OCI-LY3 (cell line): Measurements from ENCODE around the gene PIK3R2.

ENCODE experiments used
- H2AFZ ChIP-seq: fragments of 200-600, 300-600 bp; shearing (Covaris generic); 2 replicates; pipeline ENCODE4 v1.6.0; 2014; ENCODE audit warnings: antibody characterized with exemption, low read depth, low read length
- H3K27ac ChIP-seq: fragments of 200-600, 300-600 bp; sonication (generic); 2 replicates; pipeline ENCODE4 v1.5.1; 2014; ENCODE audit warnings: mild to moderate bottlenecking, low read length, moderate library complexity, mixed read lengths
- H3K27me3 ChIP-seq: fragments of 200-600, 300-600 bp; sonication (generic); 2 replicates; pipeline ENCODE4 v1.6.1; 2014; ENCODE audit warnings: low read depth, low read length, mixed read lengths
- H3K36me3 ChIP-seq: fragments of 200-600, 300-600 bp; sonication (generic); replicated peaks from 2 replicates; pipeline ENCODE3; 2014; ENCODE audit warnings: low read depth, low read length, mixed read lengths
- H3K4me1 ChIP-seq: fragments of 300-600, 200-600 bp; sonication (generic); 2 replicates; pipeline ENCODE4 v1.6.1; 2014; ENCODE audit warnings: low read length, mixed read lengths
- H3K4me2 ChIP-seq: fragments of 200-600, 300-600 bp; sonication (generic); 2 replicates; pipeline ENCODE4 v1.6.1; 2014; ENCODE audit warnings: low read length, mixed read lengths
- H3K4me3 ChIP-seq: fragments of 300-600, 200-600 bp; sonication (generic); 2 replicates; pipeline ENCODE4 v1.5.1; 2014; ENCODE audit warnings: antibody characterized with exemption, mild to moderate bottlenecking, low read length, moderate library complexity
- H3K79me2 ChIP-seq: fragments of 300-600, 200-600 bp; shearing (Covaris generic); 2 replicates; pipeline ENCODE4 v1.6.1; 2014; ENCODE audit warnings: mild to moderate bottlenecking, low read length, mixed read lengths
- H3K9ac ChIP-seq: fragments of 300-600, 200-600 bp; shearing (Covaris generic); 2 replicates; pipeline ENCODE4 v1.6.0; 2014; ENCODE audit warnings: mild to moderate bottlenecking, low read length, moderate library complexity
- H3K9me3 ChIP-seq: fragments of 200-600, 300-600 bp; shearing (Covaris generic); 2 replicates; pipeline ENCODE4 v1.6.1; 2014; ENCODE audit warnings: low read length, mixed read lengths; ENCODE audit not compliant: insufficient read depth
- H4K20me1 ChIP-seq: fragments of 200-600, 300-600 bp; sonication (generic); 2 replicates; pipeline ENCODE4 v1.6.1; 2016; ENCODE audit warnings: low read length, mixed read lengths; ENCODE audit not compliant: insufficient read depth
- EZH2phosphoT487 ChIP-seq: fragments of 200-600 bp; shearing (Covaris generic); IDR thresholded peaks from 2 replicates; pipeline ENCODE4 v1.6.1; 2018; ENCODE audit warnings: antibody characterized with exemption, mixed run types, low read depth
- TF ChIP-seq, protein P1 (sequence below): fragments of 200-600, 300-600 bp; sonication (generic); IDR thresholded peaks from 2 replicates; pipeline ENCODE4 v1.5.1; 2014; ENCODE audit warnings: antibody characterized with exemption, low read length, low read depth

PIK3R2 gene

DNA sequence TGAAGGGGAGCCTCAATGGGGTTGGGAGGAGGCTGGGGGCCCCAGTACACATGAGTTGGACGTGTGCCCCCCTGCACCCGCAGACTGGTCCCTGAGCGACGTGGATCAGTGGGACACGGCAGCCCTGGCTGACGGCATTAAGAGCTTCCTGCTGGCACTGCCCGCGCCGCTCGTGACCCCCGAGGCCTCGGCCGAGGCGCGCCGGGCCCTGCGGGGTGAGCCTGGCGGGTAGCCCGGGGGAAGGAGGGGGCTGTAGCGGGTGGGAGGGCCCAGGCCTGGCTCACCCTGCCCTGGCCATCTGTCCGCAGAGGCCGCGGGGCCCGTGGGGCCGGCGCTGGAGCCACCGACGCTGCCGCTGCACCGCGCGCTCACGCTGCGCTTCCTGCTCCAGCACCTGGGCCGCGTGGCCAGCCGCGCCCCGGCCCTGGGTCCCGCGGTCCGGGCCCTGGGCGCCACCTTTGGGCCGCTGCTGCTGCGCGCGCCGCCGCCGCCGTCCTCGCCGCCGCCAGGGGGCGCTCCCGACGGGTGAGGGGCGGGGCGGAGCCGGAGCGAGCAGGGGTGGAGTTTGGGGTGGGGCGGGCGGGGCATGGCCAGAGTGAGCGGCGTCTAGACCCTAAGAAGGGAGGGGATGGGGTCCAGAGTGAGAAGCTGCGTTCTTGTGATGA, 8.1 kb downstream of the PIK3R2 start:
- Histone ChIP-seq H3K4me3 (peak overlapping the region; percentile 78), H3K79me2 (no peaks in the 10 kb centered on the region), H3K9me3 (no peaks in the 10 kb centered on the region), H4K20me1 (no peaks in the 10 kb centered on the region), H3K4me2 (peak overlapping the region; percentile 94), H3K27me3 (no peaks in the 10 kb centered on the region), H2AFZ (0 out of 2 replicates have a peak overlapping the region, but pooled peaks have one; percentile 10), H3K27ac (peak overlapping the region; percentile 31), H3K9ac (peak overlapping the region; percentile 82), H3K36me3 (peaks cover 25% of the 10 kb centered on the region), H3K4me1 (peaks cover 10% of the 10 kb centered on the region)
- no peak for TF ChIP-seq EZH2phosphoT487
- TF ChIP-seq, protein P1, sequence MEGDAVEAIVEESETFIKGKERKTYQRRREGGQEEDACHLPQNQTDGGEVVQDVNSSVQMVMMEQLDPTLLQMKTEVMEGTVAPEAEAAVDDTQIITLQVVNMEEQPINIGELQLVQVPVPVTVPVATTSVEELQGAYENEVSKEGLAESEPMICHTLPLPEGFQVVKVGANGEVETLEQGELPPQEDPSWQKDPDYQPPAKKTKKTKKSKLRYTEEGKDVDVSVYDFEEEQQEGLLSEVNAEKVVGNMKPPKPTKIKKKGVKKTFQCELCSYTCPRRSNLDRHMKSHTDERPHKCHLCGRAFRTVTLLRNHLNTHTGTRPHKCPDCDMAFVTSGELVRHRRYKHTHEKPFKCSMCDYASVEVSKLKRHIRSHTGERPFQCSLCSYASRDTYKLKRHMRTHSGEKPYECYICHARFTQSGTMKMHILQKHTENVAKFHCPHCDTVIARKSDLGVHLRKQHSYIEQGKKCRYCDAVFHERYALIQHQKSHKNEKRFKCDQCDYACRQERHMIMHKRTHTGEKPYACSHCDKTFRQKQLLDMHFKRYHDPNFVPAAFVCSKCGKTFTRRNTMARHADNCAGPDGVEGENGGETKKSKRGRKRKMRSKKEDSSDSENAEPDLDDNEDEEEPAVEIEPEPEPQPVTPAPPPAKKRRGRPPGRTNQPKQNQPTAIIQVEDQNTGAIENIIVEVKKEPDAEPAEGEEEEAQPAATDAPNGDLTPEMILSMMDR, result peak; percentile 41

DNA sequence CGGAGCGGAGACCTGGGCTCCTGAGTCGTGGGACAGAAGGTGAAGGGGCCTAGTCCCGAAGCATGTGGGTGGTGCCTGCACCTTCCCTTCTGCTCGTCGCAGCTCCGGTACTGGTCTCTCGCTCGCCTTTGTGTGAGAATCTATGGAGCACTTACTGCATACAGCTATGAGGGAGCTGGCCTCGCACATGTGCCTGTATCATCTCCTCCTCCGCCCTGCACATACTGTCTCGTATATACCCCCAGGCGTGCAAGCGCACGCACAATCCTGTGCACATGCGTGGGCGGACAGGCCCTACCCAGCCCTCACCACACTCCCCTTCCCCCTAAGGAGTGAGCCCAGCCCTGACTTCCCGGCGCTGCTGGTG, 8.7 kb downstream of the PIK3R2 start:
- Histone ChIP-seq H3K27me3 (no peaks in the 10 kb centered on the region), H3K4me1 (peaks cover 10% of the 10 kb centered on the region), H2AFZ (no peak overlapping the region), H4K20me1 (no peaks in the 10 kb centered on the region), H3K4me2 (peak overlapping the region; percentile 52), H3K79me2 (no peaks in the 10 kb centered on the region), H3K9ac (no peak overlapping the region), H3K9me3 (no peaks in the 10 kb centered on the region), H3K4me3 (peak overlapping the region; percentile 43; the same call in 1 of the 2 replicates), H3K36me3 (peaks cover 20% of the 10 kb centered on the region), H3K27ac (no peak overlapping the region)
- TF ChIP-seq, protein P1, result no peak

DNA sequence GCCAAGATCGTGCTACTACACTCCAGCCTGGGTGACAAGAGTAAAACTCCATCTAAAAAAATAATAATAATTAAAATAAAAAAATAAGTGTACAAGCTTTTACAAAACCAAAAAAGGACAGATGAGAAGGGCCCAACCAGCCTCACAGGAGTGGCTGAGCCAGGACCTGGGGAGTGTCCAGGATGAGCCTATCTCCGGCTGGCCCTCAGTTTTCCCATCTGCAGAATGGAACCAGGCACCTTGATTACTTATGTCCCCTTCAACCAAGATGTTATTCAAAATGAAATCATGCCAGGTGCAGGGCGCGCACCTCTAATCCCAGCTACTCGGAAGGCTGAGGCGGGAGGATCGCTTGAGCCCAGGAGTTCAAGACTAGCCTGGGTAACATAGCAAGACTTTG, 11.1 kb downstream of the PIK3R2 start:
- H2AFZ ChIP-seq, result no peak overlapping the region
- no peak overlapping the region for H3K4me3 ChIP-seq
- H4K20me1 ChIP-seq, result no peaks in the 10 kb centered on the region
- H3K79me2 ChIP-seq, result no peaks in the 10 kb centered on the region
- H3K27ac ChIP-seq, result no peak overlapping the region
- H3K36me3 ChIP-seq, result peaks cover 35% of the 10 kb centered on the region
- H3K4me2 ChIP-seq, result no peak overlapping the region
- TF ChIP-seq, protein P1, result no peak
- no peak for TF ChIP-seq EZH2phosphoT487
- peaks cover 23% of the 10 kb centered on the region for H3K4me1 ChIP-seq
- H3K27me3 ChIP-seq, result no peaks in the 10 kb centered on the region
- no peak overlapping the region for H3K9ac ChIP-seq
- H3K9me3 ChIP-seq, result no peaks in the 10 kb centered on the region

DNA sequence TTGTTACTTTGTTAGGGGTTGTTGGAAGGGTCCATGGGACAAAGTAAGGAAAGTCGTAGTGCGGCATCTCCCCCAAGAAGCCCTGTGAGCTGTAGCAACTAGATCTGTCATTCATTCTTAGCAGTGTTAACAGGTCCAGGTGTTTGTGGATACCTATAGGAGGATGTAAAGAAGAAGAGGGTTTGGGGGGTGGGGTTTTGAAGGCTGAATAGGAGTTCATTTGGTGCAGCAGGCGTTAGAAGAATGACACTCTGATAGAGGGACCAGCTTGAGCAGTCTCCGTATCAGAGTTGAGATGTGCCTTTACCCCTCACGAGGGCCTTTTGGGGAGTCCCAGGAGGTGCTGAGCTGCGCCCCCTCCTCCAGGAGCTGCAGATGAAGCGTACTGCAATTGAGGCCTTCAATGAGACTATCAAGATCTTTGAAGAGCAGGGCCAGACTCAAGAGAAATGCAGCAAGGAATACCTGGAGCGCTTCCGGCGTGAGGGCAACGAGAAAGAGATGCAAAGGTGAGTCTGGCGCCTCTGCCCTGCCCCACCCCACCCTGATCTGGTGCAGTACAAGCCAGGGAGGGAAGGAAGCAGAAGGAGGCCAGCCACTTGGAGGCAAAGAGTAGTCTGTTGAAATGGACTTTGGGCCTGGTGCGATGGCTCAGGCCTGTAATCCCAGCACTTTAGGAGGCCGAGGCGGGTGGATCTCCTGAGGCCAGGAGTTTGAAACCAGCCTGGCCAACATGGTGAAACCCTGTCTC, 13.0 kb downstream of the PIK3R2 start:
- no peaks in the 10 kb centered on the region for H3K79me2 ChIP-seq
- no peaks in the 10 kb centered on the region for H3K9me3 ChIP-seq
- no peak overlapping the region for H3K27ac ChIP-seq
- no peak overlapping the region for H2AFZ ChIP-seq
- no peak overlapping the region for H3K4me2 ChIP-seq
- peaks cover 32% of the 10 kb centered on the region for H3K4me1 ChIP-seq
- H3K27me3 ChIP-seq, result no peaks in the 10 kb centered on the region
- H4K20me1 ChIP-seq, result no peaks in the 10 kb centered on the region
- TF ChIP-seq, protein P1, result no peak
- TF ChIP-seq EZH2phosphoT487, result no peak
- no peak overlapping the region for H3K4me3 ChIP-seq
- no peak overlapping the region for H3K9ac ChIP-seq
- H3K36me3 ChIP-seq, result peaks cover 37% of the 10 kb centered on the region
